Activated CD8-positive, alpha-beta memory T cell treated with anti-CD3 and anti-CD28 coated beads for 48 hours (primary cell): ENCODE data around the gene ITGA11.

Experiments used
- DNase-seq, 3 experiments: peaks; one replicate each; pipeline ENCODE4 v3.0.0-alpha.2; 2020; ENCODE audit warnings: low read depth in 2 of 3, low spot score in 2 of 3

Gene ITGA11

GRCh38 chr15:68376447-68377060, 55.4 kb downstream of the ITGA11 start:
- DNase-seq = no peak

DNA sequence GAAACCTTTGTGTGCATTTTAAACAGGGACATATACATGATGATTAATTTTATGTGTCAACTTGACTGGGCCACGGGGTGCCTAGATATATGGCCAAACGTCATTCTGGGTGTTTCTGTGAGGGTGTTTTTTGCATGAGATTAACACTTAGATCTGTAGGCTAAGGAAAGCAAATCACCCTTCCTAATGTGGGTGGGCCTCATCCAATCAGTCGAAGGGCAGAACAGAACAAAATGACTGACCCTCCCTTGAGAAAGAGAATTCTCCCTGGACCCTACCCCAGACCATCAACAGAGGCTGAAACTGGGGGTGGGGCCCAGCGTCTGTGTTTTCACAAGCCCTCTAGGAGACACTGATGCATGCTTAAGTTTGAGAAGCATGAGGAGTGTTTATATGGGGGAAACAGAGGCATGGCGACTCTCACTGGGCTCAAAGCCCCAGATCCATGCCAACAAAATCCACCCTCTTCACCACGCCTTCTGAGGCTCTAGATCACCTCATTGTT, 56.2 kb downstream of the ITGA11 start:
- DNase-seq = no peak

- DNase-seq = no peak
These were observed 56.8 kb downstream of the ITGA11 start for GRCh38 chr15:68375191-68375631.

DNA sequence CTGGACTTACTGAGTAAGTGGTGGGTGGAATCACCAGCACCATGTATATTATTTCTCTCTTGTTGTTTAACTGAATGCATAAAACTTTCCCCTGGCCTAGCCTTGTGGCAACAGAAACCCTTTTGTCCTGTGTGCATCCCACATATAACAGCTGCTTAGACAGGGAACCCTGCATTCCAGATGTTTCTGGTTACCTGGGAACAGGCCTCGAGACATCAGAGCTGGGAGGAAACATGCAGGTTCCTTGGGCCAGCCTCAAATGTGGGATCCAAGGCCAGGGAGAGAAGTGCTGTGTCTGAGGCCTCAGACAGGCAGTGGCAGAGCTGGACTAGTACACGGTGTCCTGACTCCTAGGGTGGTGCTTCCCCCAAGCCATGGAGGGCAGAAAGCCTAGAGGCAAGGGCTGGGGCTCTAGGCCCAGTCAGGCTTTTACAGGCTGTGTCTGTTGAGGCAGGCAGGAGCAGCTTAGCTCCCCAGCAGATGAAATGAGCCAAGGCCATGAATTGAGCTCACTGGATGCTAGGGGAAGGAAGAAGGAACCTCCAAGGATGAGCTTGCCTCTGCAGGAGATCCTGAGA, 57.7 kb downstream of the ITGA11 start:
- no peak for DNase-seq

DNA sequence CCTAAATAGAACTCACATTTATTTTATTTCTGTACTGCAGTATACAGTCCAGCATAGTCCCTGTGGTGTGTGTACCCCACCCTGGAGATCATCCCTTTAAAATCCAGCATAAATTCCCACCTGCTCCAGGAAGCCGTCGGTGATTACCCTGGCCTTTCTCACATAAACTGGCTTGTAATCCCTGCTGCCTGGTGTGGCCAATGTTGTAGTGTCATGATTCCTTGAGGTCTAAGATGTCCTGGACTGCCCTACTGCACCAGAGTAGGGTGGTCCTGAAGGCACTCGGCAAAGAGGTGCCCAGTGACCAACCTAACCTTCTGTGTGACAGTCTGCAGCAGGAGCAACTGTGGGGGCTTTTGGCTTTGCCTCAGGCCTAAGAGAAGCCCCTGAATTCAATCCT, 58.9 kb downstream of the ITGA11 start:
- no peak for DNase-seq

- DNase-seq = no peak
These were observed 59.6 kb downstream of the ITGA11 start for GRCh38 chr15:68372291-68372811.

DNA sequence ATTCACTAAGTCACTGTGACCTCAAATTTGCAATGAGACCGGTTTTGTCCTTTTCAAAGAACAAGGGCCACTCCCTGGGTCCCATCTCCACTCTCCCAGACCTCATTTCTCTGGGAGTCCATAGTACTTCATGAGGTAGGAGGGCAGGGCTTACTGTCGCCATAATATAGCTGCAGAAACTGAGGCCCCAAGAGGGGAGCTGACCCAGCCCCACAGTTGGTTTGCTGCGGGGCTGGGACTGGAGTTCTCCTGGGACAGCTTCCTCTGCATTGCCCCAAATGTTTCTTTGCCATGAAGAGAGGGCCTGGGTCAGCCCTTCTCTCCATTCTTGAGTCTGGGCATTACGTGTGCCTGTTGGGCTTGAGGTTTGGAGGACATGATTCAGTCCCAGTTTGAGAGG, 60.1 kb downstream of the ITGA11 start:
- no peak for DNase-seq

DNA sequence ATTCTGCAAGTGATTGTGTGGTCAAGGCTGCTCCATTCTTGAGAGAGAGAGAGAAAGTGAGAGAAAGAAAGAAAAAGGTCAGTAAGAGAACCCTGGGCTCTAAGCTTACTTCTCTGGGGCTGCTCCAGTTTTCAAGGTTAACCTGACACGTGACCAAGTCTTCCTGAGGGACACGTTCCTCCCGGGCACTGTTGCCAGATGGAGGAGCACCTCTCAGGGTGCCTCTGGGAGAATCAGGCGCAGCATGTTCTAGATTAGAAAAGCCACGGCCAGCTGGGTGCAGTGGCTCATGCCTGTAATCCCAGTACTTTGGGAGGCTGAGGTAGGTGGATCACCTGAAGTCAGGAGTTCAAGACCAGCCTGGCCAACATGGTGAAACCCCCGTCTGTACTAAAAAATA, 60.8 kb downstream of the ITGA11 start:
- DNase-seq = no peak

DNA sequence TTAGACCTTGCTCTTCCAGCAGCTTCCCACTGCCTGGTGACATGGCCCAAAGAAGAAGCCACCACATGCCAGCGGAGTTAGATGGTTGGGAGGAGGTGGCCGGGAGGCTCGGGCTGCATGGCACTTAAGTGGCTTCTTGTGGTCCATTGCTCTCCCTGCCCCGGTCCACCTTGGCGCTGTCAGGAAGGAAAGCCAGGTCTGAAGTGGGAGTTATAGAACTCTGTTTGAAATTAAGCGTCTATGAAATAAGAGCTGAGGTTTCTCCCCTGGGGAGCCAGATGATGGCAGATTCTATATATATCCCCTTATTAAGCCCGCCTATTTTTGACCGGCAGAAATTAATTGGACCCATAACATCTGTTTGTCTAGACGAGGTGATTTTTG, 61.2 kb downstream of the ITGA11 start:
- no peak for DNase-seq

DNA sequence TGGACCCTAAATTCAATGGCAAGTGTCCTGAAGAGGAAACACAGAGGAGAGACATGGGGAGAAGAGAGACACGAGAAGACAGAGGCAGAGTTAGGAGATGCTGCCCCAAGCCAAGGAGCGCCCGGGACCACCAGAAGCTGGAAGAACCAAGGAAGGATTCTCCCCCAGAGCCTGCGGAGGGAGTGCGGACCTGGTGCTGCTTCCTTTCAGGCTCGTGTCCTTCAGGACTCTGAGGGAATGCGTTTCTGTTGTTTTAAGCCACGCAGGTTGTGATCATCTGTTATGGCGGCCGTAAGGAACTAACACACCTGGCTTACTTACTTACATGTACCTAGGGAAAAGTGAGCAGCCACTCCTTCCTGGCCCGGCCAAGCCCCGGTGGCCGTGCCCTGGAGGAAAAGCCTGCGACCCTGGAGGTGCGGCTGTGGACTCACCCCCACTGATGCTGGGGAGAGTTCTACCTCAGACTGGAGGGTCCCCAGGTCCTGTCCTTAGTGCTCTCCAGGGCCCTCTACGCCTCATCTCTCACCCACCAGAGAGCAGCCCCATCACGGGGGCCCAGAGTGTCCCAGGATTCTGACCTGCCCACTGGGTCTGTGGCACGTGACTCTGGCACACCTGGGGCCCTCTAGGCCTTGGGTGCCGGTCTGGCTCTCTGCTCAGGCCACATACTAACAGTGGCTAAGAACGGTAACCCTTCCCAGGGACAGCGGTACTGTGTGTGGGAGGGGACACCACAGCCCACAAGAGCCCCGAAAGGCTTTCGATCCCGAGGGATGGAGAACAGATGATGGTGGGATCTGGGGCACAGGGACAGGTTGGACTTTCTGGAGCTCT, 61.8 kb downstream of the ITGA11 start:
- DNase-seq = no peak

- no peak for DNase-seq
These were observed 63.1 kb downstream of the ITGA11 start for GRCh38 chr15:68368731-68369435.

DNA sequence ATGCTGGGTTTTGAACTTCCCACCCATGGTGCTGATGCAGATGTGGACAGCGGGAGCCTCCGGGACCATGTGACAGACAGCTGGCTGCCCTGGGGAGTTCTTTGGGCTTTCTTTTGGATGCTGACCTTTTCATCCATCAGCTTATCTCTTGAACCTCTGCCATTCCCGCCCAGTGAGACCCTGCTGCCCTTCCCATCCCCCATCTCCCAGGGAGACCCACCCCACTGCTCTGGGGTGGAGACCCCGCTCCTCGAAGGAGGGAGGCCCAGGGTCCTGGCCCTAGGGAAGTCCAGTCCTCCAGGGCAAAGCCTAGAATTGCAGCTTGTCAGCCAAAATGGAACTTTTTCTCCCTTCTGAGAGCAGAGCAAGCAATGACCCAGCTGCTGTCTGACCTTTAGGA, 64.0 kb downstream of the ITGA11 start:
- DNase-seq = no peak

GRCh38 chr15:68367226-68367625, 64.7 kb downstream of the ITGA11 start:
- DNase-seq = no peak

GRCh38 chr15:68366314-68366713, 65.6 kb downstream of the ITGA11 start:
- DNase-seq = no peak

DNA sequence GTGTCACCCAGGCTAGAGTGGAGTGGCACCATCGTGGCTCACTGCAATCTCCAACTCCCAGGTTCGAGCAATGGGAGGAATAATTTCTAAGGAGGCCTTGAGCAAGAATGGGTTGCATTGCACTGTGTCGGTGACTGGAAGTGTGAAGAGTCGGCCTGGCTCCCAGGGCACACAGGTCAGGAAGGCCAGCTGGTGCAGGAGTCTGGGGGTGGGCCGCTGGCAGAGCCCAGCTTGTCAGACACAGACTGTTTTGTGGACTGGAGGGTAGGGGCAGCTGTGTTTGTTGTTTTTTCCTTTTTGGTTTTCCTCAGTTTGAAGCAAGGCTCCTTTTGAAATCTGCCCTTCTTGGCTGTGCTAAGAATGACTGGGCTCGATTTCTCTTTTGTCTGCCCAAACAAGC, 66.2 kb downstream of the ITGA11 start:
- no peak for DNase-seq

GRCh38 chr15:68365140-68365745, 66.7 kb downstream of the ITGA11 start:
- no peak for DNase-seq

DNA sequence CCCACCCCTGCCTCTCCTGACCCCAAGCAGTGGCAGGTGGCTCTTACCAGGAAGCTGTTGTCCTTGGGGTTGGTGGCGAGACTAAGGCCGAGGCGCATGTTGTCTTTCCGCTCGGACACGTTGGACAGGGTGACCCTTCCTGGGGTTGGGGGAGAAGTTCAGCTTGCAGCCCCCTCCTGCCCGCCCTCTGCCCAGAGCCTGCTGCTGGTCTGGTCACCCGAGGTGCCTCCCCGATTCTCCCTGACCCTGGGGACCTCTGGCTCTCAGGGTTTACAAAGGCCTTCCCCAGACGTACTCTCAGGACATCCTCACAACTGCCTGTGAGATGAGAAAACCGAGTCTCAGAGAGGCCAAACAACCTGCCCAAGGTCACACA, 67.3 kb downstream of the ITGA11 start:
- no peak for DNase-seq

- DNase-seq = no peak
These were observed 67.8 kb downstream of the ITGA11 start for GRCh38 chr15:68364028-68364659.

DNA sequence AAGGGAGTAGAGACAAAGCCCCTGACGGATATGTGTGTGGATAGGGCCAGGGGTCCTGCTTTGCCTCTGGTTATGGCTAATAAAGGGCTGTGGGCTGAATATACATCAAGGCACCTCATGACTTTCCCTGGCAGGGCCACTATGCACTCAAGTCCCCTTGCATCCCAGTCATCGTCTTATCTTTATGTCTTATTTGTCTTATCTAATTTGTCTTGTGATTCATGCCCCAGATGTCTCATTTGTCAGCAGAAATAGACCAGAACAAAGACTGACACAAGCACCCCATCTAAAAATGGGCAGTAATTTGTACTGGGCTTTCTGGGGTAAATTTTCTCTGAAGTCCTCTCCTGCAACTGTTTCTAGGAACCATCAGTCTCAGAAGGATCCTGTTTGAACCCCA, 68.6 kb downstream of the ITGA11 start:
- no peak for DNase-seq

GRCh38 chr15:68362537-68363126, 69.3 kb downstream of the ITGA11 start:
- no peak for DNase-seq
